ENCODE results near the gene INPP5F.
"Not testable (repeated sequence)": the region's sequence is repeated elsewhere in the genome, so short reads cannot be mapped to it uniquely, and the experiment has no call there.

The INPP5F gene

DNA sequence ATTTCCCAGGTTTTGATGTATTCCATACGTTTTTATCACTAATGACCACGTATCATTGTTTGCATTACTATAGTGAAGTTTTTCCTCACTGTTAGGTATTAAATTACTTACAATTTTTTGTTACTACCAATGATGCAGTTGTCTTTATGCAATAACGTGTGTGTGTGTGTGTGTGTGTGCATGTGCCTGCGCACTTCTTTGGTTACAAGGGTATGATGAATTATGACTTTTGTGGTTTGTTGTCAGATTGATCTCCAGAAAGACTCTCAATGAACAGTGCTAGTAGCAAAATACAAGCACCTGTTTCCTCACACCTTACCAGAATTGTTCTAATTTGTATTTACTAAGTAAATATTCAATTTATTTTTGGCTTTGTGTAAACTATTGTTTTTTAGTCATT, 95.3 kb downstream of the INPP5F start:
- DNase-seq, result no peak

DNA sequence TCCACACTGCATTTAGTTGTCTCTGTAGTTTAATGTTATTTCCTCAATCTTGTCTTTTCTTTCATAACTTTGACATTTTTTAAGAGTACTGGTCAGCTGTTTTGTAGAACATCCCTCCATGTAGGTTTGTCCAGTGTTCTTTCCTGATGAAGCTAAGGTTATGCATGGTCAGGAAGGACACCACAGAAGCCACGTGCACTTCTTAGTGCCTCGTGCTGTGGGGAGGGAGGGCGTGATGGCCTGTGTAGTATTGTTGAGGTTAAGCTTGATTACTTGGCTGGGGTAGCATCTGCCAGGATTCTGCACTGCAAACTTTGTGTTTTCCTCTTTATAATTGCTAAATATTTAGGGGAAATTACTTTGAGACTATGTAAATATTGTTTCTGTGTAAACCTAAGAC, 98.4 kb downstream of the INPP5F start:
- DNase-seq, result no peak

DNA sequence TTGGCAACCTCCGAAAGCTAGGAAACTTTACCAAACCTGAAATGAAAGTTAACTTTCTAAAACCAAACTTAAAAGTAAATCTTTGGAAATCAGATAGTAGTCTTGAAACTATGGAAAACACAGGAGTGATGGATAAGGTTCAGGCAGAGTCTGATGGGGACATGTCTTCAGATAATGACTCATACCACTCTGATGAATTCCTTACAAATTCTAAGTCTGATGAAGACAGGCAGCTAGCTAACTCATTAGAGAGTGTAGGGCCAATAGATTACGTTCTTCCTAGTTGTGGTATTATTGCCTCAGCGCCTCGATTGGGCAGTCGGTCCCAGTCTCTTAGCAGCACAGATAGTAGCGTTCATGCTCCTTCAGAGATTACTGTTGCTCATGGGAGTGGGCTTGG, 100.9 kb downstream of the INPP5F start:
- DNase-seq, result no peak

DNA sequence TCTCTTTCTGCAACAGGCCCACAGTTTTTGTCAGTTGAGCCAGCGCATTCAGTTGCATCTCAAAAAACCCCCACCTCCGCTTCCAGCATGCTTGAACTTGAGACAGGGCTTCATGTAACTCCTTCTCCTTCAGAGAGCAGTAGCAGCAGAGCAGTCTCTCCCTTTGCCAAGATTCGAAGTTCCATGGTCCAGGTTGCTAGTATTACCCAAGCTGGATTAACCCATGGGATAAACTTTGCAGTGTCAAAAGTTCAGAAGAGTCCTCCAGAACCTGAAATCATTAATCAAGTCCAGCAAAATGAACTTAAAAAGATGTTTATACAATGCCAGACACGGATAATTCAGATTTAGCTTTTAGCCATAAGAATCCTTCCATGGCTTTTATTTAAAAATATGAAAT, 101.6 kb downstream of the INPP5F start:
- DNase-seq, result no peak

DNA sequence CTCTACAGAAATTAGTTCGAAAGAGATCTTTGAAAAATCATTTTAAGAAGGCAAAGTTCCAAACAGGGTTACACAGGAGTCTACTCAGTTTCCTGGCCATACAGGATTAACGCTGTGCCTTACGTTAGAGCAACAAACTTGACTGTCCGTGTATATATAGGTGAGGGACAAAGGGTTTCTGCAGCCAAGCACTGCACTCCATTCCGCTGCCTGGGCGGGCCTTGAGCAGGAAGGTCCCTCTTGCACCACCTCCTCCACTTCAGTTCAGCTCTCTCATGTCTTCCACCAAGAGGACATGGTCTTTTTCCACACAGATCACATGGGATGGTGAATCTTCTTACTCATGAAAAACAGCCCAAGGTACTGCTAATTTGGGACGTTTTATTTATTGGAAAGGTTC, 103.6 kb downstream of the INPP5F start:
- no peak for DNase-seq

GRCh38 chr10:119830851-119831250, 105.0 kb downstream of the INPP5F start:
- no peak for DNase-seq

- no peak for DNase-seq
Observed at GRCh38 chr10:119831656-119832055, 105.8 kb downstream of the INPP5F start.

GRCh38 chr10:119832951-119833350, 107.1 kb downstream of the INPP5F start:
- no peak for DNase-seq

DNA sequence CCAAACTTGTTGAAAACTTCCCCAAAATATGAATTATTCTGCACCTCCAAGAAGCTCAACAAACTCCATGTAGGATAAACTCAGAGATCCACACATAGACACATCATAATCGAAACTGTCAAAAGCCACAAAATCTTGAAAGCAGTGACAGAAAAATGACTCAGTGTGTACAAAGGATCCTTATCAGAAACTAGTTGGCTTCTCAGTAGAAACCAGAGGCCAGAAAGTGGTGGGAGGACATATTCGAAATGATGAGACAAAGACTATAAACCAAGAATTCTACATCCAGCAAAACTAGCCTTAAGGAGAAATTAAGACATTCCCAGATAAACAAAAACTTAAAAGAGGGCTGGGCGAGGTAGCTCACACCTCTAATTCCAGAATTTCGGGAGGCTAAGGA, 108.3 kb downstream of the INPP5F start:
- DNase-seq, result no peak

- DNase-seq, result no peak
Observed at GRCh38 chr10:119845656-119846055, 119.8 kb downstream of the INPP5F start.

DNA sequence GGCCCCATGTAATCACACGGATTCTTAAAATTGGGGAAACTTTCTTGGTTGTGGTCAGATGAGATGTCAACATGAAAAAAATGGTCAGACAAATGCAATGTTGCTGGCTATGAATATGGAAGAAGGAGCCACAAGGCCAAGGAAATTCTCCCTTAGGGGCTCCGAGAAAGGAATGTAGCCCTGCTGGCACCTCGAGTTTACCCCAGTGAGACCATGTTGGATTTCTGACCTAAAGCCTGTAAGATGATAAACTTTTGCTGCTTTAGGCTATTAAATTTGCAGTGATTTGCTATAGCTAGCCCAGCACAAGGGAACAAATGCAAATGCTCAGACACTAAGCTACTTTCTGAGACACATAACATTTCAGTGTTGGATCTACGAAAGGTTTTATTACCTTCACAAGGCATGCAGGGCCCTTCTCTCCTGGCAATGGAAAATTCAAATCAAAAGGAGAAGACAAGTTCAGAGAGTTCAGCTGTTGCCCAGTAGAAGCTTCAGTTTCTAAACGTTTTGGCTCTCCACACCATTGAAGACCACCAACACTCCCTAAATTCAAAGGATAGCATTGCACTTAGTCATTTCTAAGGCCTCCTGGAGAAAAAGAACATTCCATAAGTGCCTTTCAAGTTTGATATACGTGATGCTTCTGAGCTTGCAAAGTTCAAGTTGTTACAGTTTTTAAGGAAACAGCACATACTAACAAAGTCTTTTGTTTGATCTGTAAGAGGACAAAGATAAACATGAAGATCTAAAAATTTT, 123.4 kb downstream of the INPP5F start:
- no peak for DNase-seq

DNA sequence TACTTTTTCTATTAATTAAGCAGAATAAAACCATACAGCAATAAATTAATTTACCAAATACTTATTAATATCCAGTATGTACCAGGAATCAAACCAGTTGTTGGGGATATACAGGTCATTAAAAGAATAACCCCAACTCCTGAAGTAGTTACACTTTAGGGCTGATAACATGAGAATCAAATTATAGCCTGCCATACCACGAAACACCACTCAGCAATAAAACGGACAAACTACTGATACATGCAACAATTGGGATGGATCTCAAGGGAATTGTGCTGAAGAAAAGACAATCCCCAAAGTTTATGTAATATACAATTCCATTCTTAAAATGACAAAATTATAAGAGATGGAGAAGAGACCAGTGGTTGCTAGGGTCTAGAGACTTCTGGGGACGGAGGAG, 124.1 kb downstream of the INPP5F start:
- no peak for DNase-seq

DNA sequence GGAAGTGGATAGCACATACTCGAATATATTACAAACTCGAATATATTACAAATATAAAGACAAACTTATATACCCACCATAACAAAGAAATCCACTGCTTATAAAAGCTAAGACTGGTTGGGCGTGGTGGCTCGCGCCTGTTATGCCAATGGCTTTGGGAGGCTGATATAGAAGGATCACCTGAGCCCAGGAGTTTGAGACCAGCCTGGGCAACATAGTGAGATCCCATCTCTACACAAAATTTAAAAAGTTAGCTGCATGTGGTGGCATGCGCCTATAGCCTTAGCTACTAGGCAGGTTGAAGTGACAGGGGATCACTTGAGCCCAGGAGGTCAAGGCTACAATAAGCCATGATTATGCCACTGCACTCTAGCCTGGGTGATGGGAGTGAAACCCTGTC, 126.4 kb downstream of the INPP5F start:
- DNase-seq, result no peak

DNA sequence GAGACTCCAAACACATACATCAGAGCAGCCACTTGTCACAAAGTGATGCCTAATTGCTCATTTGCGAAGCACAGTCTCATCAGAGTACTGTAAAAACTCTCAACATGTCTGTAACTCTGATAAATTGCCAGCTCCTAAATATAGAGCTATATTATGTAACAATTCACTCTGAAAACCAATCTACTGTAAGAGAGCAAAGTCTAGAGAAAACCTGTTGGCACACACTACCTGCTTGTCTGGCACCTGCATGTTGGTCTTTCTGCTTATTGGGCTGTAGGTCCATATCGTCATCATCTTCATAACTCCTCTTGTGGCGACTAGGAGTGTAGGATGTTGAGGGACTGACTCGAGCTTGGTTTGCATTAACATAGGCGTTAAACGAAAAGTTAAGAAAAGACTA, 127.0 kb downstream of the INPP5F start:
- no peak for DNase-seq

- no peak for DNase-seq
Observed at GRCh38 chr10:119853574-119853973, 127.7 kb downstream of the INPP5F start.

DNA sequence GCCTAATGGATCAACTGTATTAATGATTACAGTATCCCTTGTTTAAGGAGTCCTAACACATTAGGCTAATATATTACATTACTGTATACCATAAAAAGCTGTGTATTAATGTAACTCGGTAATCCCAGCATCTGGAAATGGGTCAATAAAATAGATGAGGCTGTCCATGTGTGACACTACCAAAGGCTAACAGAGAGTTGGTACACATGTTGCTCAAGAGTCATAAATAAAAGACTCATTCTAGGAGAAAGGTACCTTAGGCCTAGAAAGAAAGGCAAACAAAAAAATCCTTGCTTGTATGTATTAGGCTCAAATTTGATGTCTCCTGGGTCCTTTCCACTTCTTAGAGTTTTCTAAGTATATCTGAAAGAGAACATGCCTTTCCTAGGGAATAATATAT, 132.2 kb downstream of the INPP5F start:
- no peak for DNase-seq

- no peak for DNase-seq
Observed at GRCh38 chr10:119859420-119860258, 133.8 kb downstream of the INPP5F start.

- no peak for DNase-seq
Observed at GRCh38 chr10:119860866-119861607, 135.2 kb downstream of the INPP5F start.

DNA sequence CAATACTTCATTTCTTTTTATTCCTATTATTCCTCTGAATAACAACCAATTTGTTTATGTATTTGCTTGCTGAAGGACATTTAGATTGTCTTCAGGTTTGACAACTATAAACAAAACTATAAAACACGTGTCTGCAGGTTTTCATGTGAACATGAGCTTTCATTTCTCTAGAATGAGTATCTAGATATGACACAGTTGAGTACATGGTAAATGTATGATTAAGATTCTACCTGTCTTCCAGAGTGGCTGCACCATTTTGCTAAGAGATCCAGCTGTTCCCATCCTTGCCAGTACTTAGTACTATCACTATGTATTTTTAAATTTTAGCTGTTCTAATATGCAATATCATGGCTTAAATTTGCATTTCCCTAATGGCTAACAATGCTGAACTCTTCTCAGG, 136.7 kb downstream of the INPP5F start:
- no peak for DNase-seq

GRCh38 chr10:119863951-119864565, 138.2 kb downstream of the INPP5F start:
- no peak for DNase-seq

- no peak for DNase-seq
Observed at GRCh38 chr10:119865699-119866240, 139.9 kb downstream of the INPP5F start.

- DNase-seq, result no peak
Observed at GRCh38 chr10:119867317-119867716, 141.5 kb downstream of the INPP5F start.

- DNase-seq, result not testable (repeated sequence)
Observed at GRCh38 chr10:119869398-119869797, 143.5 kb downstream of the INPP5F start.
